ENCODE measurements around the gene ADPRS. TPM values are rescaled to one million over a fixed set of nuclear protein-coding genes. Genes with fewer than 3 reads are reported as not detected.

The ADPRS gene
- total RNA-seq, 1 experiment from 2014 or later = 27.8 TPM

DNA sequence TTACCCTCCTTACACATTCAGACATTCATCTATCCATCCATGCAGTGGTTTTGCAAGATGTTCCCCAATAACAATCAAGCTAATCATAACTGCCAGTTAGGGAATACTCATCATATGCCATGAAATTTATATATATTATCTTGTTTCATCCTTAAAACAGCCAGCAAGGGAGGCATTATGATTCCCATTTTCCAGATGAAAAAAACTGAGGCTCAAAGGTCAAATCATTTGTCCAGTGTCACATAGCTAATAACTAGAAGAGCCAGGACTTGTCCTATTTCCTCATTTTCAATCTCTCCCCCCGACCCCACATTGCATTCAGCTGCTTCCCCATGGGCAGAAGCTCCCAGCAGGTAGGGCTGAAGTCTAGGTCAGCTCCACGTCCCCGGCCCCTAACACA, 43.3 kb downstream of the ADPRS start:
- no peak overlapping the region for H3K23ac ChIP-seq (ENCODE audit: insufficient read length, low read depth, low read length)
- H3K79me1 ChIP-seq (ENCODE audit: insufficient read depth, low read depth, low read length, poor library complexity, severe bottlenecking) = no peaks in the 10 kb centered on the region
- H3K18ac ChIP-seq (ENCODE audit: insufficient read length, low read depth, low read length) = no peak overlapping the region
- no CpG with 5 or more reads among the region's 3 CpGs for WGBS (ENCODE audit: extremely low coverage, insufficient read length, low lambda C conversion rate)
- no peak overlapping the region for H2BK20ac ChIP-seq (ENCODE audit: low read depth, low read length, poor library complexity, severe bottlenecking)
- H3K4ac ChIP-seq (ENCODE audit: low read depth, low read length) = no peak overlapping the region
- Mint-ChIP-seq H3K4me1 (peaks cover 6 to 12% of the 10 kb centered on the region in 2 experiments), H3K27me3 (ENCODE audit: low read depth) (peaks cover 5% of the 10 kb centered on the region), H3K27ac (no peak overlapping the region), H3K9me3 (no peaks in the 10 kb centered on the region), H3K36me3 (ENCODE audit: insufficient read depth in 1 of 3, low read depth in 3 of 3) (peaks cover 0 to 8% (median 0%) of the 10 kb centered on the region in 3 experiments; a peak in 3 of 7 replicates), H3K4me3 (no peak overlapping the region)
- no peak overlapping the region for H3K56ac ChIP-seq (ENCODE audit: insufficient read length, low read depth, low read length)
- no peak overlapping the region for H4K8ac ChIP-seq (replicated peaks; ENCODE audit: insufficient read length, low read depth, low read length)
- no peak overlapping the region for H2BK120ac ChIP-seq (ENCODE audit: low read depth, low read length, poor library complexity, severe bottlenecking)
- no peak overlapping the region for H3T11ph ChIP-seq (ENCODE audit: low read length)
- H2BK15ac ChIP-seq (ENCODE audit: low read depth, low read length) = no peak overlapping the region
- no peak overlapping the region for H3K4me2 ChIP-seq (ENCODE audit: insufficient read depth, insufficient read length, low read length)
- H3K27ac ChIP-seq (ENCODE audit: insufficient read length, low read depth, low read length) = no peak overlapping the region
- no peak overlapping the region for H2AFZ ChIP-seq (ENCODE audit: low read length)
- no peaks in the 10 kb centered on the region for H3K9me3 ChIP-seq (ENCODE audit: control insufficient read depth, low read depth, low read length)
- H3K4me1 ChIP-seq (ENCODE audit: insufficient read depth, low read length) = 0 out of 2 replicates have a peak, but pooled peaks cover 2% of the 10 kb centered on the region
- TF ChIP-seq, protein P1, sequence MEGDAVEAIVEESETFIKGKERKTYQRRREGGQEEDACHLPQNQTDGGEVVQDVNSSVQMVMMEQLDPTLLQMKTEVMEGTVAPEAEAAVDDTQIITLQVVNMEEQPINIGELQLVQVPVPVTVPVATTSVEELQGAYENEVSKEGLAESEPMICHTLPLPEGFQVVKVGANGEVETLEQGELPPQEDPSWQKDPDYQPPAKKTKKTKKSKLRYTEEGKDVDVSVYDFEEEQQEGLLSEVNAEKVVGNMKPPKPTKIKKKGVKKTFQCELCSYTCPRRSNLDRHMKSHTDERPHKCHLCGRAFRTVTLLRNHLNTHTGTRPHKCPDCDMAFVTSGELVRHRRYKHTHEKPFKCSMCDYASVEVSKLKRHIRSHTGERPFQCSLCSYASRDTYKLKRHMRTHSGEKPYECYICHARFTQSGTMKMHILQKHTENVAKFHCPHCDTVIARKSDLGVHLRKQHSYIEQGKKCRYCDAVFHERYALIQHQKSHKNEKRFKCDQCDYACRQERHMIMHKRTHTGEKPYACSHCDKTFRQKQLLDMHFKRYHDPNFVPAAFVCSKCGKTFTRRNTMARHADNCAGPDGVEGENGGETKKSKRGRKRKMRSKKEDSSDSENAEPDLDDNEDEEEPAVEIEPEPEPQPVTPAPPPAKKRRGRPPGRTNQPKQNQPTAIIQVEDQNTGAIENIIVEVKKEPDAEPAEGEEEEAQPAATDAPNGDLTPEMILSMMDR (conservative IDR thresholded peaks at IDR 0.05) = no peak
- no peak for DNase-seq
- H2BK12ac ChIP-seq (ENCODE audit: insufficient read length, low read depth, low read length) = no peak overlapping the region
- no peak overlapping the region for H3K14ac ChIP-seq (ENCODE audit: insufficient read depth, low read length)
- H3K79me2 ChIP-seq (ENCODE audit: insufficient read depth, low read length) = no peaks in the 10 kb centered on the region
- no peak overlapping the region for H4K91ac ChIP-seq (ENCODE audit: insufficient read length, low read depth, low read length)
- no peak overlapping the region for H2BK5ac ChIP-seq (ENCODE audit: insufficient read length, low read length)
- no peaks in the 10 kb centered on the region for H3K27me3 ChIP-seq (ENCODE audit: insufficient read depth, low read length)
- H3K9ac ChIP-seq (ENCODE audit: extremely low read depth, insufficient read length, low read length) = no peak overlapping the region
- no peaks in the 10 kb centered on the region for H3K23me2 ChIP-seq (ENCODE audit: insufficient read length, low read depth, low read length, poor library complexity, severe bottlenecking)
- no peaks in the 10 kb centered on the region for H4K20me1 ChIP-seq (ENCODE audit: control insufficient read depth, insufficient read depth, insufficient read length)
- H4K5ac ChIP-seq (ENCODE audit: insufficient read length, low read depth, low read length) = no peak overlapping the region
- H2AK5ac ChIP-seq (ENCODE audit: insufficient read length, low read length) = no peak overlapping the region
